GM18499 (cell line): ENCODE measurements around the gene ANKRD62.
"Not testable (repeated sequence)": the region's sequence is repeated elsewhere in the genome, so short reads cannot be mapped to it uniquely, and the experiment has no call there.

Source experiments
- ATAC-seq: cut with Tn5 transposase; IDR thresholded peaks from one replicate; pipeline ENCODE4 v1.9.1; 2021; ENCODE audit warnings: moderate number of reproducible peaks; ENCODE audit not compliant: insufficient read depth, unreplicated experiment

Gene ANKRD62

DNA sequence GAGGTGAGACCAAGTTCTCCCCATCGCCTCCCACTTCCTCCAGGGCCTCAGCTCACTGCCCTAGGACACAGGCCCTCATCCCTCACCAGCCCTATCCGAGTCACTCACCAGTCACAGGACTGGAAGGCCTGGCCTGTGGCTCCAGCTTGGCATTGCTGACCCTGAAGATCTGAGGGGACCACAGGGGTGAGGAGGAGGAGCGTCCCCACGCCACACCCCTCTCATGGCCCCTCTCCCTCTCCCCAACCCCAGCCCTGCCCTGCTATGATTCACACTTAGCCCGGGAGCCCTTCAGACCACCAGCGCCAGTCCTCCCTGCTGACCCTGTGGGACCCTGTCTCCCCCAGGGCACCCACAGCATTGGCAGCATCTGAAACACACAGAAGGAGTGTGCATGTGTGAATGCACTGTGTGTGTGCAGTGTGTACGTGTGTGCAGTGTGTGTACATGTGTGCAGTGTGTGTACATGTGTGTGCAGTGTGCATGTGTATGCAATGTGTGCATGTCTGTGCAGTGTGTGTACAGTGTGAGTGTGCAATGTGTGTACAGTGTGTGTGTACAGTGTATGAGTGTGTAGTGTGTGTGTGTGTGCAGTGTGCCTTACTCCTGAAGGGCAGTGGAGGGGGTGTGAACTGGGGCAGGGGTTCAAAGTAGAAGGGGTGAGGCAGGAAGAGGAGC is 29.4 kb upstream of the ANKRD62 start:
- ATAC-seq = no peak

- no peak for ATAC-seq
Measured at GRCh38 chr18:12065397-12065796, 28.2 kb upstream of the ANKRD62 start.

- ATAC-seq = no peak
Measured at GRCh38 chr18:12066910-12067511, 26.6 kb upstream of the ANKRD62 start.

DNA sequence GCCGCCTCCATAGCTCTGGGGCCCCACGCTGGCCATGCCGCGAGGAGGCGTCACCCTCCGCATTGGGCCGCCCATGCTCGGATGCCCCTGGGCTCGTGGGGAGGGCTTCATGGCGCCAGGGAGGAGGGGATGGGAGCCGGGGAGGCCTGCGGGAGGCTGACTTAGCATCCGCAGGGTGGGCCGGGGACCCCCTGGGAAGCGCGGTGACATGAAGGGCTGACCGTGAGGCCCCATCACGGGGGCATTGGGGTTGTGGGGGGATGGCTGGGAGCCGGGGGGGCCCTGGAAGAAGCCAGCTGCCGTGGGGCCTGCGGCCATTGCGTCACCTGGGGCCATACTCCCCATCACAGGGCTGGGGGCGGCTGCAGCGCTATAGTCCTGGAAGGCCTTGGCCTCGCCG is 26.0 kb upstream of the ANKRD62 start:
- ATAC-seq = no peak

DNA sequence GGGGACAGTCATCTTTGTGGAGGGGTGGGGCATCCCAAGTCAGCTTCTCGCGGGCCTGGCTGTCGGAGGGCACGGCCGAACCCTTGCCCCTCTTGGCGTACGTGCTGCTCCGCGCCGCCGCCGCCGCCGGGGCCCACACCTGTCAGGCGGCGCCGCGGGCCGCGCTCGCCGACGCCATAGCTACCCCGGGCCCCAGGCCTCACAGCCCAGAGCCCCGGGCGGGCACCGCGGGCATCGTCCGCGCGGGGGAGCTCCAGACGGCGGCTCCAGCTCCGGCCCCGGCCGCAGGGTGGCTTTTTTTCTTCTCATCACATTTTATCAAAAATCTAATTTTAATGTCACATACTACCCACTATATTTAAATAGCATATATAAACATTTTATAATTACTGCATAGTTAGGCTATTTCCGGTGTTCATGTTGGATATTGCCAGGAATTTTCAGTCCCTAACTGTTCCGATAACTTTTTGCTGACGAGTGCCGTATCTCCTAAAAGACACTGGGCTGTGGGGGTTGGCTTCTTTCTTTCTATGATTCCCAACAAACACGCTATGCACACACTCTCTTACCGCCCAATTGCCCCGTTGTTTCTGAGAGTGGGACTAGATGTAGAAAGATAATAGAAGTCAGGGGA is 25.2 kb upstream of the ANKRD62 start:
- not testable (repeated sequence) for ATAC-seq

- no peak for ATAC-seq
Measured at GRCh38 chr18:12068950-12069320, 24.7 kb upstream of the ANKRD62 start.

DNA sequence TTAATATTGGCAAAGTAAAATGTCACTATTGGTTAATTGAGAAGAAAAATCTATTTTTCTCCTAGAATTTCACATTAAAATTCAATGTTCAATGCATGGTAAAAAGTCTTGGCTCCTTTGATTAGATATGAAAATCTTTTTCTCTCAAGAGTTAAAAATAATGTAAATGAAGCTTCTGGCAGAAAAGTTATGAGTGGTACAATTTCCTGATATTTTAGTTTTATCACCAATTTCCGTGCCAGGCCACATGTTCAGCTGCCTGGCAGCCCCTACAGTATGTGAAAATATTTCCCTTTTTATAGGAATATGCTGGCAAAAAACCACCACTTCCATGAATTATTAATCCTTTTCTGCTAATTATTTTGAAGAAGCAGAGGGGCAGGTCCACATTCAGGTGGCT is 22.6 kb upstream of the ANKRD62 start:
- not testable (repeated sequence) for ATAC-seq

DNA sequence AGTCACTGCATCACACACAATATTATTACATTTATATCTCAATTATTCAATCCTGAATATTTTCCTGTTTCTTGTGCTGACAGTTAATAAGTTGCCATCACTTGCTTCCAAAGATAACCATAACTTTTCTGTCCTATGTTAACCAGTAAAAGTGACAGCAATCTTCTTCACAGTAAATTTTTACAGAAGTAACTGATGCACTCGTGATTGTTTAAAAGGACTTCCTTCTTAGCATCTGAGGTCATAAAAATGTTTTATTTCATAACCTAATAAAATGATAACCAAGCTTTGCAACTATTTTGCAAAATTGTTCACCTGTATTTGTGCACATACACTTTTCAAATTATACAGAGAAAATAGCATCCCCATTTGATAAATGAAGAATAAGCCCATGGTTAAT is 20.6 kb upstream of the ANKRD62 start:
- no peak for ATAC-seq

GRCh38 chr18:12074736-12075135 is 18.9 kb upstream of the ANKRD62 start:
- ATAC-seq = no peak

DNA sequence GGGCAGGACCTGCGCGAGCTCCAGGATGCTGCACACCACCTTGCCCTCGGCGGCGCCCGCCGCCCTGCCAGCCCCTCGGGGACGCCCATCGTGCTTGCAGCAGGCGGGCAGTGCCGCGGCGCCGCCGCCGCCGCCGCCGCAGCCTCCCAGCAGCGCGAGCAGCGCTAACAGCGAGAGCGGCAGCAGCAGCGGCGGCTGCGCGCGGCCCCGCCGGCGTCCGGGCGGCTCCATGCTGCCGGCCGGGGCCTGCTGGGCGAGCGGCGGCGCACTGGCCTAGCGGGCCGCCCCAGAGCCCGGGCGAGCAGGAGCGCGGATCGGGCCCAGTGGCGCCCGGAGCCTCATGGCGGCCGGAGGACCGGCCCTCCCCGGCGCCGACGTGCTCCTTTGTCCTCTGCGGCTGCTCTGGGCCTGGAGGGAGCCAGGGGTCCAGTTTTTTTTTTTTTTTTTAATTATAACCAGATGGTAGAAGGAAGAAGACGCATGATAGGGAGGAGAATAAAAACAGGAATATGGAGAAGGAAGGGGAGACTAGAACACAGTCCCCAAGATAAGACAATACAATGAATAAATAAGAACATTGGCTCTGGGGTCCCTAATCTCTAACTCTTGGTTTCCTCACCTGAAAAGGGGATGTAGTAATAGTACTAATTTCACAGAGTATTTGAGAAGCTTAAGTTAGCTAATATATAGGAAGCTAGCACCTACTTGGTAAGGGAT is 17.1 kb upstream of the ANKRD62 start:
- no peak for ATAC-seq

DNA sequence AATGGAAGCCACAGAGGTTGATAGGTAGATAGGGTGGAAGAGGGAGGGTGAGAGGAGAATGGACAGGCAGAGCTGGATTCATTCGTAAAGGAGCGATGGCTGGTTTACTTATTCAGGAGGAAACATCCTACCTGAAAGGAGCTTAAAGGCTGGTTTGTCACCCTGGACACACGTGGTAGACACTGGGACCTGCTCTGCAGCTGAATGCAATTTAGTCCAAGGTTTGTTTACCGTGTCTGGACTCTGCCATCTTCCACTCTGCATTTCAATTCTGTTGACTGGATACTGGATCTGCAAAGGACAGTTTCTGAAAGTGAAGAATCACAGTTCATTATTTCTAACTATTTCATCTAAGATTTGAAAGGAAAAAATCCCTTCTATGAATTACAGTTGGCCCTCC is 15.6 kb upstream of the ANKRD62 start:
- not testable (repeated sequence) for ATAC-seq

DNA sequence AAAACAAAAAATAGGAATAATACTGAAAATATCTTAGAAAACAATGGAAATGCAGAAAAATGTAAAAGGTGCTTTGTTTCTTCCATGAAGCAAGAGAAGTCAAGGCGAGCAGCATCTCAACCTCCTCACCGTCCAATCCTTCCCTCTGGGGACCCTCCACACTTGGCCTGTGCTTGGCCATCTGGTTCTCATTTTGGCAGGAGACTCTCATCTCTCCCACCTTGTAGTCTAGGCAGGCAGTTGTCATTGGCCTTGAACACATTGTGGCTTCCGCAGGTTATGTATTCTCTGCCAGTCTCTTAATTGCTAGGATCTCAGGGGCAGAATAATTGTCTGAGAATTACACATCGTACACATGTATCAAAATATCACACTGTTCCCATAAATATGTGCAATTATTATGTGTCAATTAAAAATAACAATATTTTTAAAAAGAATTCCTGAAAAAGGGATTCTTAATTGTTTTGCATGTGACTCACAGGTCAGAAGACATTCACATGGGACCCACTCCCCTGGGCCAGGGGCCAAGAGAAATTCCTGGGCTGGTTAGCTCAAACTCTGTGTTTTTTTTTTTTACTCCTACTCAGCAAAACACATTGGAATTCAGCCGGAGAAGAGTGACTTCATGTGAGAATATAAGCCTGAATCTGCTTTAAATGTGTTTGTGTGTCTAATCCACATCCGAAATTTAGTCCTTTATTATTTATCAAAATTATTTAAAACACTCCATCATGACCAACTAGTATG is 14.0 kb upstream of the ANKRD62 start:
- ATAC-seq = no peak

DNA sequence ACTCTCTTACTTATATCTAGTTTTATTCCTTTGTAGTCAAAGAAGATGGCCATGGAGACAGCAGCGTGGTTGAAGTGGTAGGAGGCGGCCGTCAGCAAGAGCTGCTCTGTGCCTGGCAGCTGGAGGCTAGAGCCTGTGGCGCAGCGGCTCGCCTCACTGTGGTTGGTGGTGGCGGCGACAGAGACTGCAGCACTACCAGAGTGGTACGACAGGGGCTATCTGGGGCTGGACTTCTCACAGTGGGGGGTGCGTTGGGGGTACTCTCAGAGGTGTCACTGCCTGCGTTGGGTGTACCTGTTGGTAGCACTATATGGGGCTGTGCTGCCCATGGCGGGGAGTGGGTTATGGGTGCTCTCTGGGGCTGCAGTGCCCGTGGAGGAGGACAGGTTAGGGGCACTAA is 8.5 kb upstream of the ANKRD62 start:
- ATAC-seq = no peak

DNA sequence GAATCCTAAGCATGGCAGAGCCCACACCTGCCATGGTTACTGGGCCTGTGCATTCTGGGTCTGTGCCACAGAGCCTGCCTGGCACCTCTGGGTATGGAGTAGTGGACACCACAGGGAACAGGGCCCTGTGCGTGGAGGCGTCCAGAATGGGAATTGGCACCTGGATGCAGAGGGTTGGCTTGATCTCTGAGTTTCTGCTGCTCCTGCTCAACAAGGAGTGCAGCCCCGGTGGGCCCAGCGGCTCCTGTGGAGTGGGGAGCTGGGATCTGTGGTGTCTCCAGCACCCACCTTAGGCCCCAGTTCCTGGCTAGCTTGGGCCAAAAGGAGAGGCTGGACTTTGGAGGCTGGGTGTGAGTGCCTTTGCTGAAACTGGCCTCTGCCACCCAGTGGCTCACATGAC is 7.9 kb upstream of the ANKRD62 start:
- no peak for ATAC-seq

DNA sequence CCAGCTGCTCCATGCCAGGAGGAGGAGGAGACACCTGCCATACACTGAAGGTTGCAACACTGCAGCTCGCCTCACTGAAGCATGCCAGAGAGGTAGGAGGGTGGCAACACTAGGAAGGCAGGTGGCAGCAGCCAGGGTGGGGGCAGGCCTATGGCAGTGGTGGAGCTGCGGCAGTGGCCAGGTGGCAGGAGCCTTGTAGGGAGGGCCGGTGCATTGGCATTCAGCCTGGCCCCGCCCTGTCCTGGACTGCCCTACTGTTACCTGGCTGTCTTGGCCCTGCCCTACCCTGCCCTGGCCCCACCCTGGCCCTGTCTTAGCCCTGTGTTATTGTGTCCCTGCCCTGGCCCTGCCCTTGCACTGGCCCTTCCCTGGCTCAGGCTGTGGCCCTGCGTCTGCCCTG is 7.4 kb upstream of the ANKRD62 start:
- no peak for ATAC-seq

- ATAC-seq = no peak
Measured at GRCh38 chr18:12086677-12087470, 6.8 kb upstream of the ANKRD62 start.

DNA sequence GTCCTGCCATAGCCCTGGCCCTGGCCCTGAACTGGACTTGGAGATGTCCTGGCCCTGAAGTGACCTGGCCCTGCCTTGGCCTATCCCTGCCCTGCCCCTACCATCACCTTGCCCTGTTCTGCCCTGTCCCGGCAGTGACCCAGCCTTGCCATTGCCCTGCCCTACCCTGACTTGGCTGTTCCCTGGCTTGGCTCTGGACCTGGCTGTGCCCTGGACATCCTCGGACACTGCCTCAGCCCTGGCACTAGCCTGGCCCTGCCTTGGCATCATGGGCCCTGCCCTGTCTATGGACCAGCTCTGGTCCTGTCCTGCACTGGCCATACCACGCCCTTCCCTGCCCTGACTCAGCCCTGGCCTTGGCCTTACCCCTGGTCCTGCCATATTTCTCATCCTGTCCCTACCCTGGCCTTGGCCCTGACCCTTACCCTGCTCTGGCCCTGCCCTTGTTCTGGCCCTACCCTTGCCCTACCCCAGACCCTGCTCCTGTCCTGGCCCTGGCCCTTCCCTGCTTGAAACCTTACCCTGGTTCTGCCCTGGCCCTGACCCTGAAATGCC is 6.1 kb upstream of the ANKRD62 start:
- ATAC-seq = no peak

- ATAC-seq = no peak
Measured at GRCh38 chr18:12088096-12088495, 5.5 kb upstream of the ANKRD62 start.

DNA sequence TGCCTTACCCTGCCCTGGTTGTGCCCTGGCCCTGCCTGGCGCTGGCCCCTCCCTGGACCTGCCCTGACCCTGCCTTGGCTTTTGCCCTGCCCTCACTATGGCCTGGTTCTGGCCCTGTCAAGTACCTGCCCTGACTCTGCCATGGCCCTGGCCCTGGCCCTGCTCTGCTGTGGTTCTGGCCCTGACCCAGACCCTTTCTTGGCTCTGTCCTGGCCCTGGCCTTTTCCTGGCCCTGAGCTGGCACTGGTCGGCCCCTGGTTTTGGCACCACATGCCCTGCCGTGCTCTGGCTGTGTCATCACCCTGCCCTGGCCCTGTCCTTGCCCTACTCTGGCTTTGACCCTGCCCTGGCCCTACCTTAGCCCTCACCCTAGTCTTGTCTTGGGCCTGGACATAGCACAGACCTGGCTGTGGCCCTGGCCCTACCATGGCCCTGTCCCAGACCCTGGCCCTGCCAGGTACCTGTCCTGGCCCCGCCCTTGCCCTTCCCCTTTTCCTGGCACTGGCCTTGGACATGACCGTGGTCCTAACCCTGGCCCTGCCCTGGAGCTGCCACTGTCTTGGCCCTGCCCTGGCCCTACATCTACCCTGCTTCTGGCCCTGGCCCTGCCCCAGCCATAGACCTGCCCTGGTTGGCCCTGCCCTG is 4.8 kb upstream of the ANKRD62 start:
- ATAC-seq = no peak
